Measurements from ENCODE around the gene POLD3. TPM values are rescaled to one million over a fixed set of nuclear protein-coding genes. Genes with fewer than 3 reads are reported as not detected.
A peak's percentile ranks its signal among the peaks of the same experiment; 100 is the strongest.

The POLD3 gene, protein sequence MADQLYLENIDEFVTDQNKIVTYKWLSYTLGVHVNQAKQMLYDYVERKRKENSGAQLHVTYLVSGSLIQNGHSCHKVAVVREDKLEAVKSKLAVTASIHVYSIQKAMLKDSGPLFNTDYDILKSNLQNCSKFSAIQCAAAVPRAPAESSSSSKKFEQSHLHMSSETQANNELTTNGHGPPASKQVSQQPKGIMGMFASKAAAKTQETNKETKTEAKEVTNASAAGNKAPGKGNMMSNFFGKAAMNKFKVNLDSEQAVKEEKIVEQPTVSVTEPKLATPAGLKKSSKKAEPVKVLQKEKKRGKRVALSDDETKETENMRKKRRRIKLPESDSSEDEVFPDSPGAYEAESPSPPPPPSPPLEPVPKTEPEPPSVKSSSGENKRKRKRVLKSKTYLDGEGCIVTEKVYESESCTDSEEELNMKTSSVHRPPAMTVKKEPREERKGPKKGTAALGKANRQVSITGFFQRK
- 10 to 100 TPM in 3 of 4 donors, 1 to 10 TPM in 1; 9.7 to 17.5 (median 12.1) TPM for total RNA-seq

DNA sequence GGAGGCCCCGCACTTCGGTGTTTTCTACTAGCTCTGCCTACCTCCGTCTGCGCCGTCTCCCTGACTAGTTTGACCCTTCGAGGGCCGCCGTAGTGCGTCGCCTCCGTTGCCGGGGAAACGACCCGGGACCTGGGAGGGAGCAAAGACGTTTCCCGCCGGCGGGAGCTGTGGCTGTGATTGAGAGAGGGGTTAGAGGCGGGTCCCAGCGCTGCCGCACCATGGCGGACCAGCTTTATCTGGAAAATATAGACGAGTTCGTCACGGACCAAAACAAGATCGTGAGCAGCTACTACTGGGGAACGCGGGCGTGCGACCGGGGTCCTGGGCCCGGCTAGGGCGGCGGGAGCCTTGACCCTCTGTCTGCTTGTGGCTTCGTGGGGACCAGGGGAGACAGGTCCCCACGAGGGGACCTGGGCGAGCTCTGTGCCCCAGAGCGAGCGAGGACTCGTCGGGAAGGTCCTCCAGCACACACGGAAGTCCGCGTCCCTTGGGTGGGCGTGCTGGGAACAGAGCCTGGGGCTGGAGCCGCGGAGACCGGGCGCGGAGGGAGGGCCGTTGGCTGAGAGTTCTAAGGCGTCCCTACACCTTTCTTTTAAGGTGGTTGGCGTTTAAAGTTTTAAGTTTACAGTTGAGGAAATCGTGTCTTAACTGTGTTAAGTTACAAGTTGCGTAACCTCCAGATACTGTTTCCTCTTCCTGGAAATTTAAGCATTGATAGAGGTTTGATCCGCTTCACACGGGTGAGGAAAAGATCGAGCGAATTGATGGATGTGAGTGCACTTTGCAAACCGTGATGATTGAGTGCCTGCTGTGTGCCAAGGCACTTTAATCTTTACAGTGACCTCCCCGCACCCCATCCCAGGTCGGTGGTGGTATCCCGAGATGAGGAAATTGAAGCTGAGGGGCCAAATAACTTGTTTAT is at the start of gene POLD3:
Gene POLD3, plus strand, starts transcription at position 142 of the 922 bp plus-strand sequence. Its CDS starts 77 bp downstream, at position 219.
- TF ChIP-seq, protein P1, sequence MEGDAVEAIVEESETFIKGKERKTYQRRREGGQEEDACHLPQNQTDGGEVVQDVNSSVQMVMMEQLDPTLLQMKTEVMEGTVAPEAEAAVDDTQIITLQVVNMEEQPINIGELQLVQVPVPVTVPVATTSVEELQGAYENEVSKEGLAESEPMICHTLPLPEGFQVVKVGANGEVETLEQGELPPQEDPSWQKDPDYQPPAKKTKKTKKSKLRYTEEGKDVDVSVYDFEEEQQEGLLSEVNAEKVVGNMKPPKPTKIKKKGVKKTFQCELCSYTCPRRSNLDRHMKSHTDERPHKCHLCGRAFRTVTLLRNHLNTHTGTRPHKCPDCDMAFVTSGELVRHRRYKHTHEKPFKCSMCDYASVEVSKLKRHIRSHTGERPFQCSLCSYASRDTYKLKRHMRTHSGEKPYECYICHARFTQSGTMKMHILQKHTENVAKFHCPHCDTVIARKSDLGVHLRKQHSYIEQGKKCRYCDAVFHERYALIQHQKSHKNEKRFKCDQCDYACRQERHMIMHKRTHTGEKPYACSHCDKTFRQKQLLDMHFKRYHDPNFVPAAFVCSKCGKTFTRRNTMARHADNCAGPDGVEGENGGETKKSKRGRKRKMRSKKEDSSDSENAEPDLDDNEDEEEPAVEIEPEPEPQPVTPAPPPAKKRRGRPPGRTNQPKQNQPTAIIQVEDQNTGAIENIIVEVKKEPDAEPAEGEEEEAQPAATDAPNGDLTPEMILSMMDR (IDR thresholded peaks at IDR 0.05) = no peak
- ATAC-seq (ENCODE audit: low FRiP score) = peak; percentile 97

GRCh38 chr11:74543991-74544390 is 48.4 kb upstream of the POLD3 start:
- ATAC-seq (ENCODE audit: low FRiP score) (no peak), DNase-seq (ENCODE audit: low spot score) (no peak)
- TF ChIP-seq, protein P1 (IDR thresholded peaks at IDR 0.05) = no peak

More for the DNA sequence above, at the start of gene POLD3:
- peak; percentile 91 for DNase-seq (ENCODE audit: low spot score)

DNA sequence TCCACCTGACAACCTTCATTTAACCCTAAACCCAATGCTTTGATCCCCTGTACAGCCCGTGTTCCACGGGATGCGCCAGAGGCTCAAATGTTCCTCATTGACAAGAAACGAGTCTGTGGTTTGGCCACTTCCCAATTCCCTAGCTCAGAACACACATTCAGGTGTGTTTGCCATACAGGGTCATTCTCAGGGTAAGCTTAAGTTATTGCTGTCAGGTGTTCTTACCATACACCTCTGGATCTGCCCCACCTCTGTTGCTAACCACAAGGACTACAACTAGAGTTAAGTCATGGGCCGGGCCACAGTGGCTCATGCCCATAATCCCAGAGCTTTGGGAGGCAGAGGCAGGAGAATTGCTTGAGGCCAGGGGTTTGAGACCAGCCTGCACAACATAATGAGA is 45.6 kb upstream of the POLD3 start:
- ATAC-seq (ENCODE audit: low FRiP score) (no peak), DNase-seq (ENCODE audit: low spot score) (no peak)
- TF ChIP-seq, protein P1 (IDR thresholded peaks at IDR 0.05) = no peak

DNA sequence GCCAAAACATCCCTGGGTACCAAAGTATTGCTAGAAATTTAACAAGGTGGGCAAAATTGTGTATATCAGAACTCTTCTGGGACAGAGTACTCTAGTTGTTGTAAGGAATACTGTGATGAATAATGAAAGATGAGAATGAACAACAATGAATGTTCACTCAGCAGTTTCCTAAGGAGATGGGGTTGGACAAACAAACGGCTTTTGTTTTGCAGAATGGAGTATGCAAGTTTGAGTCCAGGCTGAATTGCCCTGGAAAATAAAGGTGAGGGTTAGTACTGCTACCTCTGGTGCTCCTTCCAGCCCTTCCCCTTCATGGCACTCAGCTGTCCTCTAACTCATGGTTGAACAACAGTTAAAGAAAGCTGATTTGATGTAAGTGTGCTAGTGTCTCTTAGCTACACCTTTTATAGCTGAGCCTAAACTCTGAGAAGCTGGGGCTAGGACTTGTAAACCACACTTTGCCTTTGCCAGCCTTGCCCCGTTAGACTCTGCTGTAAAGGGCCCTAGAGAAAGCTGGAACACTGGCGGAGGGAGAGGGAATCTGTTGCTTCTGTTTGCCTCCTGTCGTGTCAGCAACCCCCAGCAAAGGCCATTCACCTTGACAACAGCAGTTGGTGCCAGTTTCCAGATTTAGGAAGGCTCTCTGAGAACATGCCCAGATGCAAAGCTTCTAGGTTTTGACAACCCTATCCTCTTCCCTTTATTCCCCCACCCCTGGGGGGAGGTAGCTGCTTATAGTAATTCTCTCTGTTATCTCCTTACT is 41.2 kb upstream of the POLD3 start:
- ATAC-seq (ENCODE audit: low FRiP score) (no peak), DNase-seq (ENCODE audit: low spot score) (no peak)
- TF ChIP-seq, protein P1 (IDR thresholded peaks at IDR 0.05) = no peak

- TF ChIP-seq, protein P1 (IDR thresholded peaks at IDR 0.05) = no peak
- ATAC-seq (ENCODE audit: low FRiP score) (no peak), DNase-seq (ENCODE audit: low spot score) (no peak)
Observed at GRCh38 chr11:74551754-74552145, 40.6 kb upstream of the POLD3 start.

DNA sequence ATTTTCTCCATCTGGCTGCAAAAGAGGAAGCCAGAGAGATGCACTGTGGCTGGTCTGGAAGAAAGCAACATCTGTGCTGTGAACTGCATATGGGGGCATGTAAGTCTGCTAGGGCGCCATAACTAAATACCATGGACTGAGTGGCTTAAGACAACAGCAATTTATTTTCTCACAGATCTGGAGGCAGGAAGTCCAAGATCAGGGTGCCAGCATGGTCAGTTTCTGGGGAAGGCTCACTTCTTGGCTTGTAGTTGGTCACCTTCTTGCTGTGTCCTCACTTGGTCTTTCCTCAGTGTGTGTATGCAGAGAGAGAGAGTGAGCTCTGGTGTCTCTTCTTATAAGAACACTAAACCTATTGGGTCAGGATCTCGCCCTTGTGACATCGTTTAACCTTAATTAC is 34.9 kb upstream of the POLD3 start:
- no peak for ATAC-seq (ENCODE audit: low FRiP score)
- TF ChIP-seq, protein P1 (IDR thresholded peaks at IDR 0.05) = no peak

More for the DNA sequence above, 34.9 kb upstream of the POLD3 start:
- no peak for DNase-seq (ENCODE audit: low spot score)

All from omental fat pad (tissue), 4 donors.